UCSD-AML1 (cell line): ENCODE data around the gene SLC1A1.
"Not testable (repeated sequence)": the region's sequence is repeated elsewhere in the genome, so short reads cannot be mapped to it uniquely, and the experiment has no call there.

Experiments
- DNase-seq: peaks from one replicate; lab custom pipeline; 2025; ENCODE audit not compliant: unreplicated experiment; lab: John Stamatoyannopoulos, UW

Gene SLC1A1

GRCh38 chr9:4504250-4504649 lies 14.0 kb downstream of the SLC1A1 start:
- DNase-seq: no peak

GRCh38 chr9:4506490-4506889 lies 16.2 kb downstream of the SLC1A1 start:
- DNase-seq: no peak

- no peak for DNase-seq
Measured at GRCh38 chr9:4507306-4508130, 17.2 kb downstream of the SLC1A1 start.

GRCh38 chr9:4508246-4508906 lies 18.1 kb downstream of the SLC1A1 start:
- no peak for DNase-seq

- DNase-seq: no peak
Measured at GRCh38 chr9:4508907-4509589, 18.8 kb downstream of the SLC1A1 start.

GRCh38 chr9:4509590-4509984 lies 19.3 kb downstream of the SLC1A1 start:
- no peak for DNase-seq

GRCh38 chr9:4510546-4511322 lies 20.5 kb downstream of the SLC1A1 start:
- no peak for DNase-seq

- DNase-seq: no peak
Measured at GRCh38 chr9:4514252-4515128, 24.2 kb downstream of the SLC1A1 start.

GRCh38 chr9:4515958-4516375 lies 25.7 kb downstream of the SLC1A1 start:
- DNase-seq: no peak

GRCh38 chr9:4517274-4517673 lies 27.0 kb downstream of the SLC1A1 start:
- DNase-seq: no peak

GRCh38 chr9:4519604-4520003 lies 29.3 kb downstream of the SLC1A1 start:
- DNase-seq: no peak

GRCh38 chr9:4520055-4520454 lies 29.8 kb downstream of the SLC1A1 start:
- DNase-seq: no peak

- no peak for DNase-seq
Measured at GRCh38 chr9:4530375-4530774, 40.1 kb downstream of the SLC1A1 start.

- not testable (repeated sequence) for DNase-seq
Measured at GRCh38 chr9:4530831-4531230, 40.6 kb downstream of the SLC1A1 start.

GRCh38 chr9:4531355-4531754 lies 41.1 kb downstream of the SLC1A1 start:
- DNase-seq: not testable (repeated sequence)

GRCh38 chr9:4533881-4534280 lies 43.6 kb downstream of the SLC1A1 start:
- DNase-seq: not testable (repeated sequence)

- DNase-seq: not testable (repeated sequence)
Measured at GRCh38 chr9:4536196-4536595, 45.9 kb downstream of the SLC1A1 start.

GRCh38 chr9:4537581-4537980 lies 47.3 kb downstream of the SLC1A1 start:
- no peak for DNase-seq

- no peak for DNase-seq
Measured at GRCh38 chr9:4538107-4538506, 47.8 kb downstream of the SLC1A1 start.

GRCh38 chr9:4538621-4539020 lies 48.4 kb downstream of the SLC1A1 start:
- no peak for DNase-seq
